ENCODE data around the gene SMYD3. TPM values are rescaled to one million over a fixed set of nuclear protein-coding genes. Genes with fewer than 3 reads are reported as not detected.

The SMYD3 gene
- total RNA-seq, 1 experiment from 2014 or later, result 25.5 TPM

- Histone ChIP-seq H2BK120ac (ENCODE audit: low read depth, low read length, poor library complexity, severe bottlenecking) (no peak overlapping the region), H3K79me1 (ENCODE audit: insufficient read depth, low read depth, low read length, poor library complexity, severe bottlenecking) (no peaks in the 10 kb centered on the region), H3K18ac (ENCODE audit: insufficient read length, low read depth, low read length) (no peak overlapping the region), H3K14ac (ENCODE audit: insufficient read depth, low read length) (no peak overlapping the region), H3K9ac (ENCODE audit: extremely low read depth, insufficient read length, low read length) (no peak overlapping the region), H3K4ac (ENCODE audit: low read depth, low read length) (no peak overlapping the region), H2BK12ac (ENCODE audit: insufficient read length, low read depth, low read length) (no peak overlapping the region), H2BK5ac (ENCODE audit: insufficient read length, low read length) (no peak overlapping the region), H3K23ac (ENCODE audit: insufficient read length, low read depth, low read length) (no peak overlapping the region), H2AK5ac (ENCODE audit: insufficient read length, low read length) (no peak overlapping the region), H3K4me2 (ENCODE audit: insufficient read depth, insufficient read length, low read length) (no peak overlapping the region), H3K9me3 (ENCODE audit: control insufficient read depth, low read depth, low read length) (no peaks in the 10 kb centered on the region), H4K5ac (ENCODE audit: insufficient read length, low read depth, low read length) (no peak overlapping the region), H3K27ac (ENCODE audit: insufficient read length, low read depth, low read length) (no peak overlapping the region), H3K4me1 (ENCODE audit: insufficient read depth, low read length) (no peaks in the 10 kb centered on the region; the same call in 1 of the 2 replicates), H2BK20ac (ENCODE audit: low read depth, low read length, poor library complexity, severe bottlenecking) (no peak overlapping the region), H3T11ph (ENCODE audit: low read length) (no peak overlapping the region), H4K20me1 (ENCODE audit: control insufficient read depth, insufficient read depth, insufficient read length) (no peaks in the 10 kb centered on the region), H3K27me3 (ENCODE audit: insufficient read depth, low read length) (no peaks in the 10 kb centered on the region), H2AFZ (ENCODE audit: low read length) (no peak overlapping the region), H4K91ac (ENCODE audit: insufficient read length, low read depth, low read length) (no peak overlapping the region), H3K23me2 (ENCODE audit: insufficient read length, low read depth, low read length, poor library complexity, severe bottlenecking) (no peaks in the 10 kb centered on the region), H3K79me2 (ENCODE audit: insufficient read depth, low read length) (no peaks in the 10 kb centered on the region; the same call in 1 of the 2 replicates), H4K8ac (replicated peaks; ENCODE audit: insufficient read length, low read depth, low read length) (no peak overlapping the region), H2BK15ac (ENCODE audit: low read depth, low read length) (no peak overlapping the region), H3K56ac (ENCODE audit: insufficient read length, low read depth, low read length) (no peak overlapping the region)
- no peaks in the 10 kb centered on the region for H3K9me3 Mint-ChIP-seq
- TF ChIP-seq CTCF (conservative IDR thresholded peaks at IDR 0.05), result no peak
- peaks cover 10 to 17% of the 10 kb centered on the region in 2 experiments for H3K4me1 Mint-ChIP-seq
- peak; percentile 30 for DNase-seq
- no peaks in the 10 kb centered on the region for H3K36me3 Mint-ChIP-seq (ENCODE audit: insufficient read depth in 1 of 3, low read depth in 3 of 3)
- no peak overlapping the region for H3K4me3 Mint-ChIP-seq
- peak overlapping the region in 2 of 3 experiments; percentile 13 to 35; a peak in 6 of 7 replicates for H3K27ac Mint-ChIP-seq
- no peaks in the 10 kb centered on the region for H3K27me3 Mint-ChIP-seq (ENCODE audit: low read depth)
- no CpG with 5 or more reads among the region's 5 CpGs for WGBS (ENCODE audit: extremely low coverage, insufficient read length, low lambda C conversion rate)
Measured at GRCh38 chr1:246267896-246268295, 239.2 kb downstream of the SMYD3 start.

Data from H9 (cell line).